ENCODE results near the gene CAMK1D. TPM values are rescaled to one million over a fixed set of nuclear protein-coding genes. Genes with fewer than 3 reads are reported as not detected.

The CAMK1D gene
- total RNA-seq, 2 donors from 2014 or later: 4.5 to 7.8 TPM

- Histone ChIP-seq H3K9me3 (ENCODE audit: control insufficient read depth, low read length) (no peaks in the 10 kb centered on the region), H3K4me1 (ENCODE audit: control insufficient read depth, insufficient read depth, low read length) (no peaks in the 10 kb centered on the region), H3K27ac (ENCODE audit: low read depth, low read length) (no peak overlapping the region), H3K36me3 (ENCODE audit: control insufficient read depth, insufficient read depth, low read length) (no peaks in the 10 kb centered on the region), H3K9ac (ENCODE audit: extremely low read depth, low read length, poor library complexity, severe bottlenecking) (no peak overlapping the region), H3K4me3 (ENCODE audit: low read length) (no peak overlapping the region), H3K27me3 (ENCODE audit: control insufficient read depth, insufficient read depth, low read length, poor library complexity, severe bottlenecking) (no peaks in the 10 kb centered on the region)
- H3K4me3 Mint-ChIP-seq: no peak overlapping the region
- TF ChIP-seq CTCF (conservative IDR thresholded peaks at IDR 0.05): no peak
- H3K4me1 Mint-ChIP-seq: no peaks in the 10 kb centered on the region
- H3K9me3 Mint-ChIP-seq: peaks cover 2% of the 10 kb centered on the region
- H3K27ac Mint-ChIP-seq: no peak overlapping the region
- H3K27me3 Mint-ChIP-seq (ENCODE audit: insufficient read depth): no peaks in the 10 kb centered on the region
- WGBS, 2 experiments (ENCODE audit: insufficient coverage in 1 of 2, insufficient read length in 1 of 2): 85 to 98% methylated on average over 4 to 5 of the region's 5 CpGs
- DNase-seq: no peak
- no peaks in the 10 kb centered on the region for H3K36me3 Mint-ChIP-seq (ENCODE audit: low read depth)
Observed at GRCh38 chr10:12556039-12556438, 206.7 kb downstream of the CAMK1D start.

GRCh38 chr10:12559578-12560178, 210.3 kb downstream of the CAMK1D start:
- no peak for TF ChIP-seq CTCF (conservative IDR thresholded peaks at IDR 0.05)
- Mint-ChIP-seq H3K27ac (no peak overlapping the region), H3K27me3 (ENCODE audit: insufficient read depth) (peaks cover 6% of the 10 kb centered on the region), H3K36me3 (ENCODE audit: low read depth) (no peaks in the 10 kb centered on the region), H3K4me3 (no peak overlapping the region), H3K9me3 (no peaks in the 10 kb centered on the region), H3K4me1 (no peaks in the 10 kb centered on the region)
- Histone ChIP-seq H3K4me1 (ENCODE audit: control insufficient read depth, insufficient read depth, low read length) (no peaks in the 10 kb centered on the region), H3K27me3 (ENCODE audit: control insufficient read depth, insufficient read depth, low read length, poor library complexity, severe bottlenecking) (no peaks in the 10 kb centered on the region), H3K27ac (ENCODE audit: low read depth, low read length) (no peak overlapping the region), H3K36me3 (ENCODE audit: control insufficient read depth, insufficient read depth, low read length) (no peaks in the 10 kb centered on the region), H3K4me3 (ENCODE audit: low read length) (no peak overlapping the region), H3K9me3 (ENCODE audit: control insufficient read depth, low read length) (no peaks in the 10 kb centered on the region), H3K9ac (ENCODE audit: extremely low read depth, low read length, poor library complexity, severe bottlenecking) (no peak overlapping the region)
- WGBS, 2 experiments (ENCODE audit: insufficient coverage in 1 of 2, insufficient read length in 1 of 2): 74 to 75% methylated on average over 8 to 11 of the region's 11 CpGs
- DNase-seq: peak; percentile 50

GRCh38 chr10:12561307-12561706, 212.0 kb downstream of the CAMK1D start:
- 95 to 97% methylated on average over 5 to 8 of the region's 8 CpGs for WGBS, 2 experiments (ENCODE audit: insufficient coverage in 1 of 2, insufficient read length in 1 of 2)
- no peaks in the 10 kb centered on the region for H3K27me3 ChIP-seq (ENCODE audit: control insufficient read depth, insufficient read depth, low read length, poor library complexity, severe bottlenecking)
- no peak overlapping the region for H3K27ac ChIP-seq (ENCODE audit: low read depth, low read length)
- no peak for TF ChIP-seq CTCF (conservative IDR thresholded peaks at IDR 0.05)
- Mint-ChIP-seq H3K36me3 (ENCODE audit: low read depth) (no peaks in the 10 kb centered on the region), H3K27me3 (ENCODE audit: insufficient read depth) (peaks cover 16% of the 10 kb centered on the region), H3K27ac (no peak overlapping the region), H3K4me3 (no peak overlapping the region), H3K9me3 (no peaks in the 10 kb centered on the region), H3K4me1 (no peaks in the 10 kb centered on the region)
- H3K9me3 ChIP-seq (ENCODE audit: control insufficient read depth, low read length): no peaks in the 10 kb centered on the region
- no peaks in the 10 kb centered on the region for H3K4me1 ChIP-seq (ENCODE audit: control insufficient read depth, insufficient read depth, low read length)
- H3K36me3 ChIP-seq (ENCODE audit: control insufficient read depth, insufficient read depth, low read length): no peaks in the 10 kb centered on the region
- no peak for DNase-seq
- H3K4me3 ChIP-seq (ENCODE audit: low read length): no peak overlapping the region
- no peak overlapping the region for H3K9ac ChIP-seq (ENCODE audit: extremely low read depth, low read length, poor library complexity, severe bottlenecking)

Data from endodermal cell (in vitro differentiated cells).